ENCODE results near the gene RBBP4.
A peak's percentile ranks its signal among the peaks of the same experiment; 100 is the strongest.
"Not testable (repeated sequence)": the region's sequence is repeated elsewhere in the genome, so short reads cannot be mapped to it uniquely, and the experiment has no call there.

The RBBP4 gene

GRCh38 chr1:32642292-32642827 lies 8.6 kb upstream of the RBBP4 start:
- not testable (repeated sequence) for DNase-seq

GRCh38 chr1:32644426-32644825 lies 6.6 kb upstream of the RBBP4 start:
- DNase-seq = no peak

GRCh38 chr1:32647308-32648134 lies 3.5 kb upstream of the RBBP4 start:
- DNase-seq = no peak

- DNase-seq = peak; percentile 34 to 77 (median 60)
Measured at GRCh38 chr1:32650248-32650751, 708 bp upstream of the RBBP4 start, which contains the start of gene ZBTB8OS. Gene ZBTB8OS, minus strand, starts transcription at chr1:32650550. Its CDS starts 21 bp downstream, at chr1:32650529.

- DNase-seq = peak in 1 of 4 experiments; percentile 28
Measured at GRCh38 chr1:32651461-32652073, 559 bp downstream of the RBBP4 start.

- DNase-seq = no peak
Measured at GRCh38 chr1:32652244-32652962, 1.4 kb downstream of the RBBP4 start.

GRCh38 chr1:32659581-32659980 lies 8.6 kb downstream of the RBBP4 start:
- no peak for DNase-seq

- no peak for DNase-seq
Measured at GRCh38 chr1:32665915-32666314, 14.9 kb downstream of the RBBP4 start.

- DNase-seq = no peak
Measured at GRCh38 chr1:32666901-32667566, 16.0 kb downstream of the RBBP4 start.

- DNase-seq = not testable (repeated sequence)
Measured at GRCh38 chr1:32668716-32669115, 17.7 kb downstream of the RBBP4 start.

GRCh38 chr1:32676945-32677344 lies 25.9 kb downstream of the RBBP4 start:
- no peak for DNase-seq

GRCh38 chr1:32679993-32680392 lies 29.0 kb downstream of the RBBP4 start:
- not testable (repeated sequence) for DNase-seq

GRCh38 chr1:32680642-32681041 lies 29.6 kb downstream of the RBBP4 start:
- no peak for DNase-seq

- no peak for DNase-seq
Measured at GRCh38 chr1:32681509-32681908, 30.5 kb downstream of the RBBP4 start.

- DNase-seq = no peak
Measured at GRCh38 chr1:32681999-32682398, 31.0 kb downstream of the RBBP4 start.

GRCh38 chr1:32683397-32683796 lies 32.4 kb downstream of the RBBP4 start:
- DNase-seq = no peak

GRCh38 chr1:32684167-32684811 lies 33.3 kb downstream of the RBBP4 start:
- DNase-seq = no peak

- no peak for DNase-seq
Measured at GRCh38 chr1:32685498-32685897, 34.5 kb downstream of the RBBP4 start.

- DNase-seq = no peak
Measured at GRCh38 chr1:32686387-32686786, 35.4 kb downstream of the RBBP4 start.

- DNase-seq = no peak
Measured at GRCh38 chr1:32693455-32694174, 42.6 kb downstream of the RBBP4 start.

All from activated naive CD4-positive, alpha-beta T cell (primary cell).